GM18907 (cell line): ENCODE data around the gene CTR9.

ENCODE experiments used
- ATAC-seq: cut with Tn5 transposase; IDR thresholded peaks from one replicate; pipeline ENCODE4 v1.9.1; 2021; ENCODE audit warnings: mild to moderate bottlenecking, moderate library complexity; ENCODE audit not compliant: unreplicated experiment

Gene CTR9

GRCh38 chr11:10779086-10779485 is 28.0 kb downstream of the CTR9 start:
- ATAC-seq: no peak

- no peak for ATAC-seq
Measured at GRCh38 chr11:10780040-10780439, 29.0 kb downstream of the CTR9 start.

- no peak for ATAC-seq
Measured at GRCh38 chr11:10784232-10785145, 33.4 kb downstream of the CTR9 start.

- ATAC-seq: no peak
Measured at GRCh38 chr11:10785146-10785474, 34.1 kb downstream of the CTR9 start.

GRCh38 chr11:10786451-10786850 is 35.4 kb downstream of the CTR9 start:
- no peak for ATAC-seq

GRCh38 chr11:10792385-10793068 is 41.5 kb downstream of the CTR9 start:
- peak; percentile 83 for ATAC-seq

GRCh38 chr11:10793470-10794255 is 42.6 kb downstream of the CTR9 start:
- no peak for ATAC-seq

GRCh38 chr11:10796191-10796590 is 45.1 kb downstream of the CTR9 start:
- no peak for ATAC-seq

GRCh38 chr11:10797001-10797400 is 46.0 kb downstream of the CTR9 start:
- ATAC-seq: no peak

- no peak for ATAC-seq
Measured at GRCh38 chr11:10797531-10797930, 46.5 kb downstream of the CTR9 start.

- ATAC-seq: no peak
Measured at GRCh38 chr11:10798330-10798928, 47.4 kb downstream of the CTR9 start.

- ATAC-seq: no peak
Measured at GRCh38 chr11:10800292-10800691, 49.2 kb downstream of the CTR9 start.

GRCh38 chr11:10803676-10804075 is 52.6 kb downstream of the CTR9 start:
- ATAC-seq: no peak

GRCh38 chr11:10805741-10806140 is 54.7 kb downstream of the CTR9 start:
- no peak for ATAC-seq

GRCh38 chr11:10806206-10806605 is 55.2 kb downstream of the CTR9 start:
- ATAC-seq: no peak

- peak; percentile 8 for ATAC-seq
Measured at GRCh38 chr11:10807493-10808234, 56.6 kb downstream of the CTR9 start.

- ATAC-seq: peak; percentile 1
Measured at GRCh38 chr11:10808235-10808552, 57.1 kb downstream of the CTR9 start.

- peak; percentile 97 for ATAC-seq
Measured at GRCh38 chr11:10808553-10809372, 57.7 kb downstream of the CTR9 start, which contains the start of gene EIF4G2. Gene EIF4G2, minus strand, starts transcription at chr11:10808926.

GRCh38 chr11:10809373-10810160 is 58.5 kb downstream of the CTR9 start:
- ATAC-seq: peak; percentile 29
